ENCODE results near the gene VPS8. TPM values are rescaled to one million over a fixed set of nuclear protein-coding genes. Genes with fewer than 3 reads are reported as not detected.

Gene VPS8
- total and polyA plus RNA-seq, 9 of the 15 experiments (the other 6 are each of a cell fraction or from before 2014, with no cell fraction given), result 7.2 to 41.0 (median 28.3) TPM

DNA sequence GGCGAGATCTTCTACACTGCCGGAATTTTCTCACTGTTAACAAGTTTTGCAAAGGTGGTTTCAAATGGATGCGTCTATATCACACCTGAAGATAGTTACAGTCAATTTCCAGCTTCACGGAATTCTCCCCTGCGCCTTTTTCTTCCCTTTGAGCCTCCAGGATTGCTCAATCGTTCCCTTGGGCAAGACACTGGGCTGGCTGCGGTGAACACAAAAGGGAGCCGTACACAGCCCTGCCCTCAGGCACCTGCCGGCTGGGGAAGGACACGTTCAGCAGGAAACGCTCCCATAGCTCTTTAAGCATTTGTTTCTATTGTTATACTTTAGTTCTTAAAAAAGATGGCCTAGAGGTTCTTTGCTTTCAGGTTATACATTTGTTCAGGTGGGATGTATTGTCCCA lies 255.2 kb downstream of the VPS8 start:
- 14% methylated on average over 11 of the region's 11 CpGs for WGBS (ENCODE audit: insufficient coverage, low coverage, missing lambda C conversion rate)
- FAIRE-seq, result no peak
- CTCF ChIA-PET (ENCODE audit: low intra/inter-chr PET ratio), result no interaction called here

More for the DNA sequence above, 255.2 kb downstream of the VPS8 start:
- no peak for TF ChIP-seq ZNF184 (CRISPR knock-in tag; IDR thresholded peaks at IDR 0.05)
- TF ChIP-seq, protein P1, sequence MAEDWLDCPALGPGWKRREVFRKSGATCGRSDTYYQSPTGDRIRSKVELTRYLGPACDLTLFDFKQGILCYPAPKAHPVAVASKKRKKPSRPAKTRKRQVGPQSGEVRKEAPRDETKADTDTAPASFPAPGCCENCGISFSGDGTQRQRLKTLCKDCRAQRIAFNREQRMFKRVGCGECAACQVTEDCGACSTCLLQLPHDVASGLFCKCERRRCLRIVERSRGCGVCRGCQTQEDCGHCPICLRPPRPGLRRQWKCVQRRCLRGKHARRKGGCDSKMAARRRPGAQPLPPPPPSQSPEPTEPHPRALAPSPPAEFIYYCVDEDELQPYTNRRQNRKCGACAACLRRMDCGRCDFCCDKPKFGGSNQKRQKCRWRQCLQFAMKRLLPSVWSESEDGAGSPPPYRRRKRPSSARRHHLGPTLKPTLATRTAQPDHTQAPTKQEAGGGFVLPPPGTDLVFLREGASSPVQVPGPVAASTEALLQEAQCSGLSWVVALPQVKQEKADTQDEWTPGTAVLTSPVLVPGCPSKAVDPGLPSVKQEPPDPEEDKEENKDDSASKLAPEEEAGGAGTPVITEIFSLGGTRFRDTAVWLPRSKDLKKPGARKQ (CRISPR knock-in tag; IDR thresholded peaks at IDR 0.05), result no peak
- TF ChIP-seq, protein P2, sequence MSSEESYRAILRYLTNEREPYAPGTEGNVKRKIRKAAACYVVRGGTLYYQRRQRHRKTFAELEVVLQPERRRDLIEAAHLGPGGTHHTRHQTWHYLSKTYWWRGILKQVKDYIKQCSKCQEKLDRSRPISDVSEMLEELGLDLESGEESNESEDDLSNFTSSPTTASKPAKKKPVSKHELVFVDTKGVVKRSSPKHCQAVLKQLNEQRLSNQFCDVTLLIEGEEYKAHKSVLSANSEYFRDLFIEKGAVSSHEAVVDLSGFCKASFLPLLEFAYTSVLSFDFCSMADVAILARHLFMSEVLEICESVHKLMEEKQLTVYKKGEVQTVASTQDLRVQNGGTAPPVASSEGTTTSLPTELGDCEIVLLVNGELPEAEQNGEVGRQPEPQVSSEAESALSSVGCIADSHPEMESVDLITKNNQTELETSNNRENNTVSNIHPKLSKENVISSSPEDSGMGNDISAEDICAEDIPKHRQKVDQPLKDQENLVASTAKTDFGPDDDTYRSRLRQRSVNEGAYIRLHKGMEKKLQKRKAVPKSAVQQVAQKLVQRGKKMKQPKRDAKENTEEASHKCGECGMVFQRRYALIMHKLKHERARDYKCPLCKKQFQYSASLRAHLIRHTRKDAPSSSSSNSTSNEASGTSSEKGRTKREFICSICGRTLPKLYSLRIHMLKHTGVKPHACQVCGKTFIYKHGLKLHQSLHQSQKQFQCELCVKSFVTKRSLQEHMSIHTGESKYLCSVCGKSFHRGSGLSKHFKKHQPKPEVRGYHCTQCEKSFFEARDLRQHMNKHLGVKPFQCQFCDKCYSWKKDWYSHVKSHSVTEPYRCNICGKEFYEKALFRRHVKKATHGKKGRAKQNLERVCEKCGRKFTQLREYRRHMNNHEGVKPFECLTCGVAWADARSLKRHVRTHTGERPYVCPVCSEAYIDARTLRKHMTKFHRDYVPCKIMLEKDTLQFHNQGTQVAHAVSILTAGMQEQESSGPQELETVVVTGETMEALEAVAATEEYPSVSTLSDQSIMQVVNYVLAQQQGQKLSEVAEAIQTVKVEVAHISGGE (CRISPR knock-in tag; IDR thresholded peaks at IDR 0.05), result no peak
- peak; percentile 22; the same call in 1 of the 2 replicates for TF ChIP-seq CEBPB (tag; IDR thresholded peaks at IDR 0.05)
- TF ChIP-seq, protein P3, sequence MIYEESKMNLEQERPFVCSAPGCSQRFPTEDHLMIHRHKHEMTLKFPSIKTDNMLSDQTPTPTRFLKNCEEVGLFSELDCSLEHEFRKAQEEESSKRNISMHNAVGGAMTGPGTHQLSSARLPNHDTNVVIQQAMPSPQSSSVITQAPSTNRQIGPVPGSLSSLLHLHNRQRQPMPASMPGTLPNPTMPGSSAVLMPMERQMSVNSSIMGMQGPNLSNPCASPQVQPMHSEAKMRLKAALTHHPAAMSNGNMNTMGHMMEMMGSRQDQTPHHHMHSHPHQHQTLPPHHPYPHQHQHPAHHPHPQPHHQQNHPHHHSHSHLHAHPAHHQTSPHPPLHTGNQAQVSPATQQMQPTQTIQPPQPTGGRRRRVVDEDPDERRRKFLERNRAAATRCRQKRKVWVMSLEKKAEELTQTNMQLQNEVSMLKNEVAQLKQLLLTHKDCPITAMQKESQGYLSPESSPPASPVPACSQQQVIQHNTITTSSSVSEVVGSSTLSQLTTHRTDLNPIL (CRISPR knock-in tag; IDR thresholded peaks at IDR 0.05), result no peak
- POLR2A ChIA-PET, result no interaction called here
- H3K36me3 ChIP-seq (ENCODE audit: control insufficient read depth, insufficient read depth, low read length), result no peaks in the 10 kb centered on the region
- in situ Hi-C loops (cut with MboI), result no loop called here
- H4K20me1 ChIP-seq (replicated peaks; ENCODE audit: control insufficient read depth, insufficient read depth, low read length), result no peaks in the 10 kb centered on the region
- no peak overlapping the region for H3K4me2 ChIP-seq (ENCODE audit: insufficient read depth, low read length)
- no peak overlapping the region for H3K27ac ChIP-seq (ENCODE audit: extremely low read depth, low read depth, low read length)
- H3K4me1 ChIP-seq (replicated peaks in 1 of 2; ENCODE audit: control insufficient read depth in 2 of 2, insufficient read depth in 2 of 2, low read length in 2 of 2), result peaks cover 4 to 19% of the 10 kb centered on the region in 2 experiments; a peak in 4 of 5 replicates
- BruUV-seq (replicated peaks), result no TSS peak
- intact Hi-C loops (cut with micrococcal nuclease), result no loop called here
- no peak overlapping the region for H3K4me3 ChIP-seq
- no peak overlapping the region for H2AFZ ChIP-seq (ENCODE audit: low read depth, low read length)
- DNase-seq (ENCODE audit: extremely low read depth in 1 of 4, low spot score in 3 of 4) (no peak), ATAC-seq (no peak)
- no peaks in the 10 kb centered on the region for H3K79me2 ChIP-seq (ENCODE audit: control insufficient read depth, insufficient read depth, low read length)
- H3K9me3 ChIP-seq (replicated peaks; ENCODE audit: control insufficient read depth, insufficient read depth, low read depth, low read length), result no peaks in the 10 kb centered on the region
- no peak overlapping the region for H3K9ac ChIP-seq (ENCODE audit: insufficient read depth in 1 of 2, low read depth in 2 of 2, low read length in 2 of 2)
- peaks cover 3% of the 10 kb centered on the region for H3K9me1 ChIP-seq (ENCODE audit: control insufficient read depth, insufficient read depth, low read length)
- H3K27me3 ChIP-seq (ENCODE audit: control insufficient read depth in 2 of 2, insufficient read depth in 2 of 2, low read length in 2 of 2), result peaks cover 0 to 26% of the 10 kb centered on the region in 2 experiments; a peak in 2 of 5 replicates

All from K562 (cell line).